Measurements from ENCODE around the gene YIPF5.

GRCh38 chr5:144162686-144163085 is 7.8 kb downstream of the YIPF5 start:
- TF ChIP-seq CTCF (IDR thresholded peaks at IDR 0.05), result no peak
- no peak for TF ChIP-seq EZH2 (IDR thresholded peaks at IDR 0.05)

Measured in neural progenitor cell (in vitro differentiated cells).